ENCODE measurements around the gene PWP1. TPM values are rescaled to one million over a fixed set of nuclear protein-coding genes. Genes with fewer than 3 reads are reported as not detected.
"Not testable (repeated sequence)": the region's sequence is repeated elsewhere in the genome, so short reads cannot be mapped to it uniquely, and the experiment has no call there.

PWP1 gene
- total RNA-seq, 2 experiments from 2014 or later, result 70.6 to 71.5 TPM

DNA sequence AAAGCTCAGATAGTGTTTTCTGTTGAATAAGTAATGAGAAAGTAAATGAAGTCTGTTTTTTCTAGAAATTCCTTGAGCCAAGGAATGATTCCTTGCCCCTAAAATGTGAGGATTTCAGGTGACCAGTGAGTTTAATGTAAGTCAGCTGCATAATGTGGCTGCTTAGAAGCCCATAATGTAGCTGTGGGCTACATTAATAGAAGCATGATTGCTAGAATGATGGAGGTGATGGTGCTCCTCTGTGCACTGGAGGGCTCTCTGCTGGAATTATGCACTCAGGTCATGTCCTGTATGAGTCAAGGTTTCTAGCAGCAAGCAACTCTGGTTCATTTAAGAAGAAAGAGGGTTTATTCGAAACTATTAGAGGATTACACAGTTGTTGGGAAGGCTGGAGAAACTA is 19.6 kb upstream of the PWP1 start:
- CTCF ChIA-PET, result no interaction called here
- POLR2A ChIA-PET, result no interaction called here

GRCh38 chr12:107667464-107667863 is 18.1 kb upstream of the PWP1 start:
- ChIA-PET POLR2A (no interaction called here), CTCF (no interaction called here)

DNA sequence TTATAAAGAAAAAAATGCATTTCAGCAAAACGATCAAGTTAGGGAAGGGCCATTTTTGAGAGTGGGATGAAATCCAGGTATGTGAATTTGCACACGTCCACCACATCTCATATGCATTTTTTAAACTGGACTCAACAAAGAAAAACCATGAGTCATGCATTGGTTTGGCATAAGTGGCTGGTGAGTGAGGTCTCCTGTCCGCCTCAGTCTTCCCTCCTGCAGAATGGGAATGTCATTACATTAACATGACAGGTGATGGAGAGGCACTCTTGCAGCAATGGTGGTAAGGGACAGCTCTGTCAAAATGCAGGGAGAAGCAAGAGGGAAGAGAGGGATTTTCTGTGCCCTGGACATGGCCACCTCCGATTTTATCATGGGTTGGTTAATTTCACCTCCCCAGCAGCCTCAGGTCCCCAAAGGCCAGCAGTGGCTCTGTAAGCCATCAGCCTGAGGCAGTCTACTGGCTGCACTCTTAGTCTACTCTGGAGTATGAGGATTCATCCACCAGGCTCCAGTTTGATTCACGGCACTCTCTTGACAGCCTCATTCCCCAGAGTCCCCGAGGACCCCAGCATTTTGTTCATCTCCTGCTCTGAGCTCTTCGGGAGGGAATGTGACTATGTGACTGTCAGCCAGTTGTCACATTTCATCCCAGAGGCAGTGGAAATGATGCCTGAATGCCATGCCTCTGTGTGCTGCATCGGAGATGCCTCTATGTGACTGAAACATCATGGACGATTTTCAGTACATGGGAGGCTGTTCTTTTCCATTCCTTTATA is 17.1 kb upstream of the PWP1 start:
- ChIA-PET POLR2A (no interaction called here), CTCF (interaction anchor here (0.7 kb wide), 1 partner anchor 8 kb away, joined by 4 read pairs; no protein-coding TSS in a partner anchor)

- POLR2A ChIA-PET, result no interaction called here
These were observed 15.7 kb upstream of the PWP1 start for GRCh38 chr12:107669946-107670345.

GRCh38 chr12:107670999-107671643 is 14.5 kb upstream of the PWP1 start:
- ChIA-PET CTCF (interaction anchor here (0.6 to 1.4 kb wide), 3 partner anchors 9 to 1232 kb away, joined by 3 to 6 read pairs (median 3); no protein-coding TSS in a partner anchor), POLR2A (no interaction called here)

More at GRCh38 chr12:107669946-107670345, 15.7 kb upstream of the PWP1 start:
- CTCF ChIA-PET, result no interaction called here

GRCh38 chr12:107677671-107678070 is 7.9 kb upstream of the PWP1 start:
- POLR2A ChIA-PET, result interaction anchor here (0.5 kb wide), 1 partner anchor 480 kb away, joined by 5 read pairs; no protein-coding TSS in a partner anchor
- CTCF ChIA-PET, result no interaction called here

DNA sequence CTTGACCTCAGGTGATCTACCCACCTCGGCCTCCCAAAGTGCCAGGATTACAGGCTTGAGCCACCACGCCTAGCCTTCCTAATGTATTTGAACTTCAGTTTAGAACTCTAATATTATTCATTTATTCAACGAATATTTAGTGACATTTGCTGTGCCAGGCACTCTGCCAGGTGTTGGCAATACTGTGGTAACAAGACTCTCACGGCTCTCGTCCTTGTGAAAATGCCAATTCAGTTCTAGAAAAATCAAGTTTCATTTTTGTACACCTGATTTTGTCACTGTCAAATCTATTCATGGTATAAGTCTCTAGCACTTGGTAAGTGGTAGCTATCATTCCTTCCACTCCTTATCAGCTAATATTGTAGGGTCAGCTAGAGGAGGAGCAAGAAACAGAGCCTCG is 6.3 kb upstream of the PWP1 start:
- ChIA-PET CTCF (interaction anchor here (1.5 kb wide), 1 partner anchor 8 kb away, joined by 6 read pairs; no protein-coding TSS in a partner anchor), POLR2A (no interaction called here)

DNA sequence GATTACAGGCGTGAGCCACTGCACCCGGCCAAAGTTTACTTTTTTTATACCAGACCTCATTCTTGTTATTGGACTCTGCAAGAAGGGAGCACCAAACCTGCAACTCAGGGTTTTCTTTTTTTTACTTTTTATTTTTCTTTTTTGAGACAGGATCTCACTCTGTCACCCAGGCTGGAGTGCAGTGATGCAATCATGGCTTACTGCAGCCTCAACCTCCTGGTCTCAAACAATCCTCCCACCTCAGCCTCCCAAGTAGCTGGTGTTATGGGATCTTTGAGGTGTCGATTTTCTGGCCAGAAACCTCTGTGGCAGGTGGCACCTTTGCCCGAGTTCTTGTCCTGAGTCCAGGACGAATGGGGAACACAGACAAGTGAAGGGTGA is 4.2 kb upstream of the PWP1 start:
- ChIA-PET POLR2A (no interaction called here), CTCF (no interaction called here)

GRCh38 chr12:107681836-107682820 is 3.5 kb upstream of the PWP1 start:
- ChIA-PET POLR2A (no interaction called here), CTCF (no interaction called here)

DNA sequence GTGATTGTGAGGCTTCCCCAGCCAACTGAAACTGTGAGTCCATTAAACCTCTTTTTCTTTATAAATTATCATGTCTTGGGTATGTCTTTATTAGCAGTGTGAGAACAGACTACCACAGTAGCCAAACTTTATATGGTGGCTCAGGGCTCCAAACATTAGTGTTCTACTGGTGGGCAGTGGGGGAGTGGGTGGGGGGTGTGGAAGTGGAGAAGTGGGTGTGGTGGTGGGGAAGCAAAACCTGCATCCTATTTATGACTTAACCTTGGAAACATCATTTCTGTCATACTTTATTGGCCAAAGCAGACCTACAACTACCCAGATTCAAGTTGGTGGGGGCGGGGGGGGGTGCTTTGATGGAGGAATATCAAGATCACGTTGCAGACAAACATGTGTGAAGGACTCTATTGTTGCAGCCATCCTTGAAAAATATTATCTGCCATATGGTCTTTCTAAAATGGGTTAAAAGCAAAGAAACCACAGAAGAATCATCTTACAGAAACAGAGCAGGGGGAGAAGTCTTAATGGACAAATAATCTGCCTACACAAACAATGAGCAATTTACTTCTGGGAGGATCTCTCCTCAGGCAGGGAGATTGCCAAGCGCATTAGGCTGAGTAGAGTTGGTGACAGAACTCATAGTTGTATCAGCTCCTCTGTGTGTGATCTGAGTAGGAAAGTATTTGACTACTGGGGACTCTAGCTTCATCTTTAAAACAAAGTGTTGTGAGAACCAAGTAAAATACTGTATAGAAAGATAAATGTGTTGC is 1.4 kb upstream of the PWP1 start:
- POLR2A ChIA-PET, result no interaction called here
- CTCF ChIA-PET, result no interaction called here

- ChIA-PET CTCF (no interaction called here), POLR2A (interaction anchor here (0.7 kb wide), 1 partner anchor 208 kb away, joined by 3 read pairs; no protein-coding TSS in a partner anchor)
These were observed 624 bp upstream of the PWP1 start for GRCh38 chr12:107684990-107685359.

DNA sequence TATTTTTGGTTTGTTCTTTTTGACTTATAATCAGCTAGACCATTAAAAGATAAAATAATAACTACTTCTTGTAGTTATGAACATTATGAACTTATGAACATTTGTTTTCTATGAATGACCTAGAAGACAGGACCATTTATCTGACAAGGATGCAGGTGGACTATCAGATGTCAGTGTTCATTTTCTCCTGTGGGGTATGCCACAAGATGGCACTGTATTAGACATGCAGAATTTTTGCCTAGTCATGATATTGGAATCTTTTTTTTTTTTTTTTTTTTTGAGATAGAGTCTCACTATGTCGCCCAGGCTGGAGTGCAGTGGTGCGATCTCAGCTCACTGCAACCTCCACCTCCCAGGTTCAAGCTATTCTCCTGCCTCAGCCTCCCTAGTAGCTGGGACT is 10.2 kb downstream of the PWP1 start:
- POLR2A ChIA-PET, result not testable (repeated sequence)
- CTCF ChIA-PET, result interaction anchor here (0.6 to 1.4 kb wide), 2 partner anchors 8 to 20 kb away, joined by 3 to 4 read pairs; no protein-coding TSS in a partner anchor

- ChIA-PET POLR2A (no interaction called here), CTCF (no interaction called here)
These were observed 16.5 kb downstream of the PWP1 start for GRCh38 chr12:107702106-107702505.

DNA sequence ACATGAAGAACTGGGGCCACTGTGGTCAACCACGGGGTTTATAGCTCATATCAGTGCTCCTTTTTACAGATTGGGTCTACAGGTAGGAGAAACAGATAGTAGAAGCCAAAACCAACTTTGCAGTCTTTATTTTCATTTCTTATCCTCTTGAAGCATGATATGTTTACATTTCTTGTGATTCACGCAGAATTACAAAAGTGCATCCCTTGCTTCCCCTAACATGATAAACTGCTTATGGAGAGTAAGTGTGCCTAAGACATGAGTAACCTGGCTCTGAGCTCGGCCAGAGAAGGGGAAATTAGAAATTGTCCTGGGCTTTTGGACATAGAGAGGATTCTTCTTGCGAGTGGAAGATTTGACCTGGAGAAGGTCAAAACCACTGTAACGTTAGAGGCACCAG is 18.4 kb downstream of the PWP1 start:
- ChIA-PET CTCF (interaction anchor here (0.5 kb wide), 1 partner anchor 8 kb away, joined by 3 read pairs; no protein-coding TSS in a partner anchor), POLR2A (no interaction called here)

DNA sequence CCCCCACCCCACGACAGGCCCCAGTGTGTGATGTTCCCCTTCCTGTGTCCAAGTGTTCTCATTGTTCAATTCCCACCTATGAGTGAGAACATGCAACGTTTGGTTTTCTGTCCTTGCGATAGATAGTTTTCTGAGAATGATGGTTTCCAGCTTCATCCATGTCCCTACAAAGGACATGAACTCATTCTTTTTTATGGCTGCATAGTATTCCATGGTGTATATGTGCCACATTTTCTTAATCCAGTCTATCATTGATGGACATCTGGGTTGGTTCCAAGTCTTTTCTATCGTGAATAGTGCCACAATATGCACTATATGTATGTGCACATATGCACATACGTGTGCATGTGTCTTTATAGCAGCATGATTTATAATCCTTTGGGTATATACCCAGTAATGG is 19.9 kb downstream of the PWP1 start:
- POLR2A ChIA-PET, CTCF ChIA-PET: not testable (repeated sequence)

DNA sequence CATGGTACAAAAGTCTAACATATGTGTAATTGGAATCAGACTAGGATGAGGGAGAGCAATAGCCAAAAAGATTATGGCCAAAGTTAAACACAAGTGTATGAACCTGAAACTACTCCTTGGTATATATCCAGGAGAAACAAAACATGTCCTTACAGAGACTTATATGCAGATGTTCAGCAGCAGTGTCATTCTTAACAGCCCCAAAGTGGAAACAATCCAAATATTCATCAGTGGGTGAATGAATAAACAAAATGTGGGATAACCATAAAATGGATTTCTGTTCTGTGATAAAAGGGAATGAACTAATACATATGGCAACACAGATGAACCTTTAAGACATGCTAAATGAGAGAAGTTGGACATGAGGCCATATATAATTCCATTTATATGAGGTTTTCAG is 30.2 kb downstream of the PWP1 start:
- ChIA-PET CTCF (no interaction called here), POLR2A (no interaction called here)

DNA sequence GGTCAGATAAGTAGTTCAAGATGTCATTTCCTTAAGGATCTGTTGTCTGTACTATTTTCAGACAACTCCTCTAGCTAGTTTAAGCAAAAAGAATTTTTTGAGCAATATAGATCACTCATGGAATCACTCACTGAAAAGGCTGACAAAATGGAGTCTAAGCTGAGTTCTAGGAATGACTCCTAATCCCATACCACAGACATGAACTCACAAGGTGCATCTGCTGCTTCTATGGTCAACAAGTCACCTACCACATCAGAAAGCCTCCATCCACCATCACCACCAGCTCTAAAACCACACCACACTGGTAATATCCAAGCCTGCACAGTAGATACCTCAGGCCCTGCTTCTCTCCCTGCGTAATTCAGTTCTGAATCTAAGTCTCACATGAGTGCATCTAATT is 33.0 kb downstream of the PWP1 start:
- ChIA-PET CTCF (no interaction called here), POLR2A (no interaction called here)

DNA sequence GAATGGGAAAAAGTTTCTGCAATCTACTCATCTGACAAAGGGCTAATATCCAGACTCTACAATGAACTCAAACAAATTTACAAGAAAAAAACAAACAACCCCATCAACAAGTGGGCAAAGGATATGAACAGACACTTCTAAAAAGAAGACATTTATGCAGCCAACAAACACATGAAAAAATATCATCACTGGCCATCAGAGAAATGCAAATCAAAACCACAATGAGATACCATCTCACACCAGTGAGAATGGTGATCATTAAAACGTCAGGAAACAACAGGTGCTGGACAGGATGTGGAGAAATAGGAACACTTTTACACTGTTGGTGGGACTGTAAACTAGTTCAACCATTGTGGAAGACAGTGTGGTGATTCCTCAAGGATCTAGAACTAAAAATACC is 41.7 kb downstream of the PWP1 start:
- POLR2A ChIA-PET, CTCF ChIA-PET: not testable (repeated sequence)

GRCh38 chr12:107727742-107728141 is 42.1 kb downstream of the PWP1 start:
- POLR2A ChIA-PET, CTCF ChIA-PET: not testable (repeated sequence)

Data from activated CD8-positive, alpha-beta memory T cell treated with anti-CD3 and anti-CD28 coated beads for 36 hours (primary cell).